ENCODE data around the gene SCYGR7.

The SCYGR7 gene

GRCh38 chr2:227759411-227760118 is 31.4 kb downstream of the SCYGR7 start:
- no peak for DNase-seq

GRCh38 chr2:227761740-227762476 is 33.8 kb downstream of the SCYGR7 start:
- DNase-seq: no peak

GRCh38 chr2:227765788-227766372 is 37.7 kb downstream of the SCYGR7 start:
- DNase-seq: no peak

- peak; percentile 76 to 77 for DNase-seq
Observed at GRCh38 chr2:227766373-227766883, 38.3 kb downstream of the SCYGR7 start.

- DNase-seq: no peak
Observed at GRCh38 chr2:227767830-227768229, 39.7 kb downstream of the SCYGR7 start.

GRCh38 chr2:227772197-227772661 is 44.1 kb downstream of the SCYGR7 start:
- DNase-seq: no peak

- no peak for DNase-seq
Observed at GRCh38 chr2:227772932-227773331, 44.8 kb downstream of the SCYGR7 start.

- peak in 1 of 2 experiments; percentile 22 for DNase-seq
Observed at GRCh38 chr2:227774011-227774624, 46.0 kb downstream of the SCYGR7 start.

GRCh38 chr2:227774895-227775842 is 47.0 kb downstream of the SCYGR7 start:
- DNase-seq: no peak
